ENCODE measurements around the gene STPG1. TPM values are rescaled to one million over a fixed set of nuclear protein-coding genes. Genes with fewer than 3 reads are reported as not detected.

Gene STPG1
- total and polyA plus RNA-seq, 7 donors: 0.89 to 4.2 (median 1.4) TPM

- WGBS, 3 donors: 78 to 83% (median 78%) methylated on average over 5 of the region's 5 CpGs
- Histone ChIP-seq H3K27me3 (ENCODE audit: insufficient read depth in 3 of 3, low read length in 2 of 3) (no peaks in the 10 kb centered on the region), H3K4me3 (no peak overlapping the region), H3K4me1 (no peaks in the 10 kb centered on the region), H3K27ac (no peak overlapping the region), H3K36me3 (ENCODE audit: insufficient read depth in 1 of 2, low read depth in 1 of 2) (peaks cover 0 to 4% of the 10 kb centered on the region in 2 donors), H3K9me3 (no peaks in the 10 kb centered on the region)
- DNase-seq (no peak), ATAC-seq (no peak)
- TF ChIP-seq CTCF (IDR thresholded peaks at IDR 0.05): no peak
- intact Hi-C loops (cut with DNase I): loop anchor here in 1 of 2 donors (5.0 kb wide), 1 partner anchor 1202 kb away; no protein-coding TSS in a partner anchor
Observed at GRCh38 chr1:24454673-24455072, 41.1 kb upstream of the STPG1 start.

- DNase-seq: no peak
- no peak overlapping the region for H3K27ac ChIP-seq
- no peak overlapping the region for H3K4me3 ChIP-seq
- H3K27me3 ChIP-seq (ENCODE audit: insufficient read depth in 3 of 3, low read length in 2 of 3): no peaks in the 10 kb centered on the region
- H3K9me3 ChIP-seq: no peaks in the 10 kb centered on the region
- peaks cover 0 to 4% of the 10 kb centered on the region in 2 donors for H3K36me3 ChIP-seq (ENCODE audit: insufficient read depth in 1 of 2, low read depth in 1 of 2)
- TF ChIP-seq CTCF (IDR thresholded peaks at IDR 0.05): no peak
- no peaks in the 10 kb centered on the region for H3K4me1 ChIP-seq
- intact Hi-C loops (cut with DNase I): loop anchor here in 1 of 2 donors (5.0 kb wide), 1 partner anchor 1201 kb away; no protein-coding TSS in a partner anchor
- WGBS, 3 donors: 77 to 82% (median 81%) methylated on average over 8 of the region's 8 CpGs
- ATAC-seq: no peak
Observed at GRCh38 chr1:24452922-24453485, 39.4 kb upstream of the STPG1 start.

DNA sequence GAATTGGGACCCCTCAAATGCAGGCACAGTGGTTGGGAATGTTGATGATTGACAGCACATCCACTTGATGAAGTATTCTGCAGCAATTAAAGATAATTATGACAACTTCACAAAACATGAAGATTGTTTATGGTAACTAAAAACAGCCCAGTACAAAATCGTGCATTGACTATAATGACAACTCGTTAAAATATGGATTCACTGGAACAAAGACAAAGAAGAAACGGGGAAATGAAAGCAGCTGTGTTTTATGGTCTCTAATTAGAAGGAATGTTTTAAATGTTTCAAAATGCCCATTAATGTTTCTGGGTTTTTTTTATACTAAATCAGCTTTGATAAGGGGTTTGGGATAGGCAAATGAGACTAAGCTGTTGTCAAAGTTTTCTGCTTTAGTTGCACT, 38.2 kb upstream of the STPG1 start:
- intact Hi-C loops (cut with DNase I): loop anchor here in 1 of 2 donors (5.0 kb wide), 1 partner anchor 1199 kb away; no protein-coding TSS in a partner anchor
- no peak for DNase-seq
- no peaks in the 10 kb centered on the region for H3K4me1 ChIP-seq
- no peak overlapping the region for H3K27ac ChIP-seq
- H3K36me3 ChIP-seq (ENCODE audit: insufficient read depth in 1 of 2, low read depth in 1 of 2): no peaks in the 10 kb centered on the region
- no peak for ATAC-seq
- no peak overlapping the region for H3K4me3 ChIP-seq
- no peaks in the 10 kb centered on the region for H3K9me3 ChIP-seq
- H3K27me3 ChIP-seq (ENCODE audit: insufficient read depth in 3 of 3, low read length in 2 of 3): no peaks in the 10 kb centered on the region
- WGBS, 3 donors: 71 to 74% (median 72%) methylated on average over 3 of the region's 3 CpGs
- no peak for TF ChIP-seq CTCF (IDR thresholded peaks at IDR 0.05)

GRCh38 chr1:24450857-24451397, 37.3 kb upstream of the STPG1 start:
- Histone ChIP-seq H3K36me3 (ENCODE audit: insufficient read depth in 1 of 2, low read depth in 1 of 2) (no peaks in the 10 kb centered on the region), H3K27me3 (ENCODE audit: insufficient read depth in 3 of 3, low read length in 2 of 3) (no peaks in the 10 kb centered on the region), H3K9me3 (no peaks in the 10 kb centered on the region), H3K27ac (no peak overlapping the region), H3K4me1 (no peaks in the 10 kb centered on the region), H3K4me3 (no peak overlapping the region)
- 94 to 96% (median 95%) methylated on average over 5 of the region's 5 CpGs for WGBS, 3 donors
- no peak for ATAC-seq
- no peak for TF ChIP-seq CTCF (IDR thresholded peaks at IDR 0.05)
- no peak for DNase-seq
- intact Hi-C loops (cut with DNase I): loop anchor here in 1 of 2 donors (5.0 kb wide), 1 partner anchor 1199 kb away; no protein-coding TSS in a partner anchor

Measured in psoas muscle (tissue), 8 donors.